MM.1S (cell line): ENCODE results near the gene GRPEL1.

Experiments used
- DNase-seq: peaks from one replicate; pipeline ENCODE4 v3.0.0-alpha.2; 2015
- H2AFZ ChIP-seq: fragments of 300-600 bp; sonication (generic); 2 replicates; pipeline ENCODE4 v1.6.0; 2016; ENCODE audit warnings: antibody characterized with exemption, low read length
- H3F3A ChIP-seq: fragments of 300-600 bp; sonication (generic); 2 replicates; pipeline ENCODE4 v1.6.1; 2016; ENCODE audit warnings: mild to moderate bottlenecking, antibody characterized with exemption, low read length, moderate library complexity, mixed read lengths; ENCODE audit not compliant: insufficient read depth
- H3K27ac ChIP-seq: fragments of 300-600 bp; sonication (generic); 2 replicates; pipeline ENCODE4 v1.5.1; 2016; ENCODE audit warnings: mild to moderate bottlenecking, low read length
- H3K27me3 ChIP-seq: fragments of 300-600 bp; sonication (generic); replicated peaks from 2 replicates; pipeline ENCODE4 v1.6.0; 2016; ENCODE audit warnings: low read length; ENCODE audit not compliant: insufficient read depth
- H3K36me3 ChIP-seq: fragments of 300-600 bp; sonication (generic); replicated peaks from 2 replicates; pipeline ENCODE4 v1.6.1; 2016; ENCODE audit warnings: mild to moderate bottlenecking, low read length, mixed read lengths; ENCODE audit not compliant: insufficient read depth
- H3K4me1 ChIP-seq: fragments of 300-600 bp; sonication (generic); 2 replicates; pipeline ENCODE4 v1.6.1; 2016; ENCODE audit warnings: low read length, mixed read lengths
- H3K4me2 ChIP-seq: fragments of 300-600 bp; sonication (generic); 2 replicates; pipeline ENCODE4 v1.6.0; 2016; ENCODE audit warnings: low read depth, low read length
- H3K4me3 ChIP-seq: fragments of 300-600 bp; sonication (generic); 2 replicates; pipeline ENCODE4 v1.5.1; 2016; ENCODE audit warnings: low read length, mixed read lengths
- H3K79me2 ChIP-seq: fragments of 300-600 bp; sonication (generic); 2 replicates; pipeline ENCODE4 v1.6.1; 2016; ENCODE audit warnings: mixed run types, low read length, mixed read lengths
- H3K9ac ChIP-seq: fragments of 300-600 bp; sonication (generic); 2 replicates; pipeline ENCODE4 v1.6.1; 2016; ENCODE audit warnings: low read length, mixed read lengths
- H3K9me2 ChIP-seq: fragments of 300-600 bp; sonication (generic); replicated peaks from 2 replicates; pipeline ENCODE4 v1.6.1; 2016; ENCODE audit warnings: mild to moderate bottlenecking, low read length, mixed read lengths; ENCODE audit not compliant: insufficient read depth
- H3K9me3 ChIP-seq: fragments of 300-600 bp; sonication (generic); replicated peaks from 2 replicates; pipeline ENCODE4 v1.6.1; 2016; ENCODE audit warnings: mild to moderate bottlenecking, low read length, mixed read lengths; ENCODE audit not compliant: insufficient read depth
- H4K20me1 ChIP-seq: fragments of 300-600 bp; sonication (generic); 2 replicates; pipeline ENCODE4 v1.6.1; 2016; ENCODE audit warnings: mild to moderate bottlenecking, low read length, moderate library complexity, mixed read lengths; ENCODE audit not compliant: insufficient read depth
- CTCF ChIP-seq: fragments of 300-600 bp; sonication (generic); IDR thresholded peaks from 2 replicates; pipeline ENCODE4 v1.5.1; 2016; ENCODE audit warnings: antibody characterized with exemption, low read length, mixed read lengths
- EZH2 ChIP-seq: fragments of 300-600 bp; sonication (generic); optimal IDR thresholded peaks from 2 replicates; pipeline ENCODE3; 2017; ENCODE audit warnings: low read depth, mild to moderate bottlenecking, antibody characterized with exemption, low read length, mixed read lengths
- EZH2phosphoT487 ChIP-seq: fragments of 300-600 bp; sonication (generic); IDR thresholded peaks from 2 replicates; pipeline ENCODE4 v1.6.1; 2018; ENCODE audit warnings: antibody characterized with exemption, low read length

Gene GRPEL1

DNA sequence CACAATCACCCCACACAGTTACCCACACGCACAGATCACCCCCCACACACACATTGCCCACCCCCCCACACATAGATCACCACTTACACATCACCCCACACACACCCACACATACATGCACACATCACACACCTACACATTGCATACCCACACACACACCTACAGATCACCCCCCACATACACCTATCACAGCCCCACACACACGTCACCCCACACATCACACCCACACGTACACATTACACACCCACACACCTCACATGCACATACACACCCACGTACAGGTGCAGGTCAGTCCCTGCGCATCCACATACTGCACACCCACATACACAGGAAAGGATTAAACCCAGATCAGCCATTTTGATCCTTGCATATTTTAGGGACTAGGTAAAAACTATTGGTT, 40.0 kb downstream of the GRPEL1 start:
- Histone ChIP-seq H3K27me3 (no peaks in the 10 kb centered on the region), H3K4me3 (no peak overlapping the region), H3K79me2 (peaks cover 10% of the 10 kb centered on the region), H2AFZ (no peak overlapping the region), H3K4me2 (no peak overlapping the region), H3K27ac (no peak overlapping the region), H3K4me1 (no peaks in the 10 kb centered on the region), H3K9ac (no peak overlapping the region), H4K20me1 (no peaks in the 10 kb centered on the region), H3K9me2 (no peaks in the 10 kb centered on the region), H3F3A (no peaks in the 10 kb centered on the region), H3K36me3 (peaks cover 11% of the 10 kb centered on the region), H3K9me3 (no peaks in the 10 kb centered on the region)
- no peak for DNase-seq
- TF ChIP-seq EZH2 (no peak), EZH2phosphoT487 (no peak), CTCF (no peak)

- no peaks in the 10 kb centered on the region for H3K4me1 ChIP-seq
- no peaks in the 10 kb centered on the region for H3K27me3 ChIP-seq
- no peak overlapping the region for H3K4me2 ChIP-seq
- peaks cover 11% of the 10 kb centered on the region for H3K36me3 ChIP-seq
- no peak overlapping the region for H3K27ac ChIP-seq
- peaks cover 13% of the 10 kb centered on the region for H3K79me2 ChIP-seq
- H4K20me1 ChIP-seq: no peaks in the 10 kb centered on the region
- H3K9ac ChIP-seq: no peak overlapping the region
- H3K9me2 ChIP-seq: no peaks in the 10 kb centered on the region
- H3K9me3 ChIP-seq: no peaks in the 10 kb centered on the region
- no peak overlapping the region for H3K4me3 ChIP-seq
- no peak overlapping the region for H2AFZ ChIP-seq
- TF ChIP-seq EZH2 (no peak), EZH2phosphoT487 (no peak), CTCF (no peak)
- no peak for DNase-seq
- H3F3A ChIP-seq: no peaks in the 10 kb centered on the region
Measured at GRCh38 chr4:7027284-7027683, 40.6 kb downstream of the GRPEL1 start.

DNA sequence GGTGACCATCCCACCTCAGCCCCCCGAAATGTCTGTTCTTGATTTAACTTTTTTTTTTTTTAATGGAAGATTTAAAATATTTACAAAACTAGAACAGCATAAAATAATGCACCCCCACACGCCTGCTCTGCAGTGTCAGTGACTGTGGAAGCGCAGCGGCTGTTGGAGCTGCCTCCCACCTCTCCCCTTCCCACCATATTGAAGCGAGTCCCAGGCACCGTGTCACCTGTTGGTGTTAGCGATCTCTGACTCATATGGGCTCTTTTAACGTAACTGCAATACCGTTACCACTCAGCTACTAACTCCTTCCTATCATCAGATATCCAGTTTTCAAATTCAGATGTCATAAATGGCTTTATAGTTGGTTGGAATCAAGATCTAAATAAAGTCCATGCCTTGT, 41.8 kb downstream of the GRPEL1 start:
- H3K27ac ChIP-seq: no peak overlapping the region
- H2AFZ ChIP-seq: no peak overlapping the region
- H3K79me2 ChIP-seq: peaks cover 14% of the 10 kb centered on the region
- no peaks in the 10 kb centered on the region for H3K9me3 ChIP-seq
- no peak for TF ChIP-seq CTCF
- TF ChIP-seq EZH2phosphoT487: no peak
- TF ChIP-seq EZH2: no peak
- H3K27me3 ChIP-seq: no peaks in the 10 kb centered on the region
- H4K20me1 ChIP-seq: no peaks in the 10 kb centered on the region
- H3K4me2 ChIP-seq: no peak overlapping the region
- no peak overlapping the region for H3K4me3 ChIP-seq
- no peaks in the 10 kb centered on the region for H3K4me1 ChIP-seq
- H3K9me2 ChIP-seq: no peaks in the 10 kb centered on the region
- no peak for DNase-seq
- no peaks in the 10 kb centered on the region for H3F3A ChIP-seq
- H3K36me3 ChIP-seq: peaks cover 11% of the 10 kb centered on the region
- H3K9ac ChIP-seq: no peak overlapping the region
